NCI-H1417 (cell line): ENCODE measurements around the gene BATF.

Source experiments
- DNase-seq, 3 experiments: peaks; one replicate each; lab custom pipeline; 2025; lab: John Stamatoyannopoulos, UW

BATF gene

GRCh38 chr14:75499084-75499875, 23.0 kb upstream of the BATF start:
- peak in 1 of 3 experiments; percentile 8 for DNase-seq

- DNase-seq, result no peak
These were observed 21.2 kb upstream of the BATF start for GRCh38 chr14:75501080-75501479.

GRCh38 chr14:75504411-75504810, 17.9 kb upstream of the BATF start:
- DNase-seq, result no peak

- DNase-seq, result no peak
These were observed 15.3 kb upstream of the BATF start for GRCh38 chr14:75506930-75507329.

GRCh38 chr14:75510547-75510946, 11.7 kb upstream of the BATF start:
- DNase-seq, result no peak

- no peak for DNase-seq
These were observed 11.1 kb upstream of the BATF start for GRCh38 chr14:75511201-75511600.

GRCh38 chr14:75513911-75514672, 8.2 kb upstream of the BATF start:
- no peak for DNase-seq

- DNase-seq, result no peak
These were observed 7.3 kb upstream of the BATF start for GRCh38 chr14:75514673-75515628.

GRCh38 chr14:75515629-75515996, 6.7 kb upstream of the BATF start:
- DNase-seq, result no peak

GRCh38 chr14:75518625-75519024, 3.6 kb upstream of the BATF start:
- no peak for DNase-seq

GRCh38 chr14:75519394-75519793, 2.9 kb upstream of the BATF start:
- no peak for DNase-seq

- DNase-seq, result no peak
These were observed 2.2 kb upstream of the BATF start for GRCh38 chr14:75519826-75520728.

GRCh38 chr14:75520852-75521251, 1.4 kb upstream of the BATF start:
- no peak for DNase-seq

- DNase-seq, result no peak
These were observed 662 bp upstream of the BATF start for GRCh38 chr14:75521415-75522199.

GRCh38 chr14:75522983-75523318, 682 bp downstream of the BATF start:
- no peak for DNase-seq

- DNase-seq, result no peak
These were observed 1.5 kb downstream of the BATF start for GRCh38 chr14:75523771-75524171.

- DNase-seq, result no peak
These were observed 3.7 kb downstream of the BATF start for GRCh38 chr14:75525969-75526368.

- DNase-seq, result no peak
These were observed 5.3 kb downstream of the BATF start for GRCh38 chr14:75527449-75528163.

- no peak for DNase-seq
These were observed 9.0 kb downstream of the BATF start for GRCh38 chr14:75531256-75531655.
